GM12892 (cell line): ENCODE results near the gene FAM170A.

ENCODE experiments used
- DNase-seq: peaks from one replicate; pipeline ENCODE4 v3.0.0; 2011; ENCODE audit not compliant: insufficient read length
- FAIRE-seq: peaks from 2 replicates; lab custom pipeline; 2011; peaks lifted over from hg19 to GRCh38; lab: Jason Lieb, UNC
- POLR2A ChIP-seq: IDR thresholded peaks from 2 replicates; pipeline ENCODE4 v1.6.1; 2011; ENCODE audit warnings: low read depth, low read length, control low read depth
- POLR2AphosphoS5 ChIP-seq: IDR thresholded peaks from 2 replicates; pipeline ENCODE4 v1.6.1; 2011; ENCODE audit warnings: low read depth, low read length, control low read depth
- TAF1 ChIP-seq: IDR thresholded peaks from 2 replicates; pipeline ENCODE4 v1.6.1; 2011; ENCODE audit warnings: low read depth, mild to moderate bottlenecking, control low read depth, low read length, borderline replicate concordance

FAM170A gene

DNA sequence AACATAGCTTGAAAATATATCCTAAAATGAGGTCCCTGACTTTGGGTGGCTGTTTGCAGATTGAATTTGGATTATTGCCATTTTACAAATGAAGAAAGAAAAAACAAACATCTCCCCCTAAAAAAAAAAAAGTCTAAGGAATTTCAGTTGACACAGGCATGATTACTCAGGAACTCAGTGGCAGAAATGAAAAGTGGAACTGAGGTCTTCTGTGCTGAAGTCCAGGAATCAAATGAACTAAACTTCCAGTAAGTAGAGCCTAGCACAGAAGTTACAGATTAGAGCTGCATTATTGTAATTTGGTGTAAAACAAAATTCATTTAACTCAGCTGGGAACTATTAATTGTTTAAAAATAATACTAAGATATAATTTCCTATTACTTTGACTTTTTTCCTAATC, 26.7 kb downstream of the FAM170A start:
- FAIRE-seq (no peak), DNase-seq (no peak)
- TF ChIP-seq POLR2A, result no peak
- no peak for TF ChIP-seq TAF1
- TF ChIP-seq POLR2AphosphoS5, result no peak

DNA sequence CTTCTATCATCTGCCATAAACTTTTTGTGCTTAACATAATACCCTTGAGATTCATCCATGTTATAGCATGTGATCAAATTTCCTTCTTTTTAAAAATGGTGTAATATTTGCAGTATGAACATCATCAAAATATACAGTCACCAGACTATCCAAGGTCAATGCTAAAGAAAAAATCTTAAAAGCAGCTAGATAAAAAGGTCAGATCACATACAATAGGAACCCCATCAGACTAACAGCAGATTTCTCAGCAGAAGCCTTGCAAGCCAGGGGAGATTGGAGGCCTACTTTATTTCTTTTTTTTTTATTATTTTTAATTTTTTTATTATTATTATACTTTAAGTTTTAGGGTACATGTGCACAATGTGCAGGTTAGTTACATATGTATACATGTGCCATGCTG, 37.2 kb downstream of the FAM170A start:
- TF ChIP-seq TAF1 (no peak), POLR2A (no peak), POLR2AphosphoS5 (no peak)
- FAIRE-seq (no peak), DNase-seq (no peak)

DNA sequence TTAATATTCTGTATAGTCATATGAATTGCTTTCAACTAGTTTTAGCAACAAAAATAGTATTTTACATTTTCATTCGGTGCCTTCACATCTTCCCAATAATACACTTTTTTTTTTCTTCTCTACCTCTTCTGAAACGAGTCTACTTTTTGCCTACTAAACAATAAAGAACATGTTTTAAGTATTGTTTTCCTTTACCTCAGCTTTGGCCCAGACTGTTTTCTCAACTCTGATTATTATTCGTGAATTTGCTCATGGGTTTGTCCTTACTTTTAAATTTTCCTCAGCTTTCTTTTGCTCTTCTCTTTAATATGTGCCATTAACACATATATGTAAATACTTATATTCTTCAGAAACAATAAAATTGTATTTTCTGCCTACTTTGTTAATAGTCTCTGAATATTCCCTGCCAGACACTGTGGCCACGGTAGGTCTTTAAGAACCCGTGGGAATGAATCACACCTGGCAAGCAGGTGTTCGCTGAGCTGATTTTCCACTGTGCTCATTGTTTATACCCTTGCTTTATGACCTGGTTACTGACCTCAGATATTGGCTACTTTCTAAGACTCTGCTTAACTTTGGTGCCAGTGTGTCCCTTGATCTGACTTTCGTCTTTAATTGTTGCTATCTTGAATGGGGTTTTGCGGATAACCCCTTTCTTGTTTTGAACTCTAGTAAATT, 49.1 kb downstream of the FAM170A start:
- DNase-seq, result no peak
- TF ChIP-seq POLR2A (no peak), POLR2AphosphoS5 (no peak), TAF1 (no peak)
- no peak for FAIRE-seq

DNA sequence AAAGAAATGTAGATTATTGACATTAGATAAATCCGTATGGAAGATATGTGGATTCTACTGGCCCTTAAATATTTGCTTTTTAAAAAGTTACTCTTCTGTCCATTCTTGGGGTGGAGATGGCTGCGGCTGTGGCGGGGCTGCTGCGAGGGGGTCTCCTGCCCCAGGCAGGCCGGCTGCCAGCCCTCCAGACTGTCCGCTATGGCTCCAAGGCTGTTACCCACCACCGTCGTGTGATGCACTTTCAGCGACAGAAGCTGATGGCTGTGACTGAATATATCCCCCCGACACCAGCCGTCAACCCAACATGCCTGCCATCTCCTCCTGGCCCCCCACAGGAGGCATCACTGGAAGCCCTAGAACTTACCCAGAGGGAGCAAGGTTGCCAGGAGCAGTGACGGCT, 50.7 kb downstream of the FAM170A start:
- FAIRE-seq (no peak), DNase-seq (no peak)
- TF ChIP-seq POLR2A (no peak), POLR2AphosphoS5 (no peak), TAF1 (no peak)

DNA sequence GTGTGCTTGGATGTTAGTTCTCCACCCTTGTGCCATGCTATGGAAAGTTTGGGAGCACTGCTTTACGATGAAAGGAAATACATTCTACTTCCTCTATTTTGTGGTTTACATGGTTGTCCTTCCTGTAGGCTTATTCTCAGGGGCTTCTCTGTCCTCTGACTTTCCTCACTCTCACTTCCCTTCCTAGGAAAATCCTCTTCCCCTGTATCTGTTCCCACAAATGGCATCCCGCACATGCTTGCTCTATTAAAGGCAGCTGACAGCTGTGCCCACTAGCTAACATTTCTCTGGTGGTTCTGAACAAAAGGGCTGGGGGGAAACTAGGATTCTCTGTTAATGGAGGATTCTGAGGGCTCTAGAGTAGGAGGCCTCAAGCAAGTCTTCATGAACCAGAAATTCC, 52.4 kb downstream of the FAM170A start:
- no peak for FAIRE-seq
- TF ChIP-seq POLR2AphosphoS5 (no peak), TAF1 (no peak), POLR2A (no peak)
- DNase-seq, result no peak

DNA sequence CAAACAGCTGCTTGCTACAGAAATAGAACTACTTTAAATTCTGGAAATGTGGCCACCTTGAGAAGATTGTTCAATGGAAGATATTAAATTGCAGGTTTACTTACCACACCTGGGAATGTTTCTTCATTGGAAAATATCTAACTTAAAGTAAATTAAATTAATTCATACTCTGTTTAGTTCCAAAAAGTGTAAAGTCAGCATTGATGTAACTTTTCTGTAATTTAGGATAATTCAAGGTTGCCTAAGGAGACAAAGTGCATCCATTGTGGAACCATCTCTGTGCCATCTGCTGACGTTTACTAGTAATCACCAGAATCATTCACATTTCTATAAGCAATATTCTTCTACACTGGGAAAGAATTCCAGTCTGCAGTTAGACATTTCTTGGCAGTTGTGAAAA, 53.0 kb downstream of the FAM170A start:
- DNase-seq (no peak), FAIRE-seq (no peak)
- TF ChIP-seq TAF1, result no peak
- no peak for TF ChIP-seq POLR2A
- TF ChIP-seq POLR2AphosphoS5, result no peak
